Measurements from ENCODE around the gene H19.

The H19 gene

GRCh38 chr11:1982873-1983600 is 14.6 kb downstream of the H19 start:
- Histone ChIP-seq H3K4me3 (ENCODE audit: low read length) (no peak overlapping the region), H3K36me3 (ENCODE audit: insufficient read depth, low read depth, low read length) (no peaks in the 10 kb centered on the region), H3K4me1 (ENCODE audit: insufficient read depth, low read length) (no peaks in the 10 kb centered on the region), H3K27me3 (ENCODE audit: insufficient read depth, low read length) (no peaks in the 10 kb centered on the region), H3K9ac (ENCODE audit: low read depth, low read length) (no peak overlapping the region), H3K9me3 (ENCODE audit: insufficient read depth, low read depth, low read length) (no peaks in the 10 kb centered on the region), H3K27ac (ENCODE audit: low read length) (no peak overlapping the region)

- Histone ChIP-seq H3K9ac (ENCODE audit: low read depth, low read length) (no peak overlapping the region), H3K27me3 (ENCODE audit: insufficient read depth, low read length) (no peaks in the 10 kb centered on the region), H3K9me3 (ENCODE audit: insufficient read depth, low read depth, low read length) (no peaks in the 10 kb centered on the region), H3K27ac (ENCODE audit: low read length) (no peak overlapping the region), H3K4me1 (ENCODE audit: insufficient read depth, low read length) (no peaks in the 10 kb centered on the region), H3K4me3 (ENCODE audit: low read length) (no peak overlapping the region), H3K36me3 (ENCODE audit: insufficient read depth, low read depth, low read length) (no peaks in the 10 kb centered on the region)
These were observed 18.0 kb downstream of the H19 start for GRCh38 chr11:1979607-1980006.

DNA sequence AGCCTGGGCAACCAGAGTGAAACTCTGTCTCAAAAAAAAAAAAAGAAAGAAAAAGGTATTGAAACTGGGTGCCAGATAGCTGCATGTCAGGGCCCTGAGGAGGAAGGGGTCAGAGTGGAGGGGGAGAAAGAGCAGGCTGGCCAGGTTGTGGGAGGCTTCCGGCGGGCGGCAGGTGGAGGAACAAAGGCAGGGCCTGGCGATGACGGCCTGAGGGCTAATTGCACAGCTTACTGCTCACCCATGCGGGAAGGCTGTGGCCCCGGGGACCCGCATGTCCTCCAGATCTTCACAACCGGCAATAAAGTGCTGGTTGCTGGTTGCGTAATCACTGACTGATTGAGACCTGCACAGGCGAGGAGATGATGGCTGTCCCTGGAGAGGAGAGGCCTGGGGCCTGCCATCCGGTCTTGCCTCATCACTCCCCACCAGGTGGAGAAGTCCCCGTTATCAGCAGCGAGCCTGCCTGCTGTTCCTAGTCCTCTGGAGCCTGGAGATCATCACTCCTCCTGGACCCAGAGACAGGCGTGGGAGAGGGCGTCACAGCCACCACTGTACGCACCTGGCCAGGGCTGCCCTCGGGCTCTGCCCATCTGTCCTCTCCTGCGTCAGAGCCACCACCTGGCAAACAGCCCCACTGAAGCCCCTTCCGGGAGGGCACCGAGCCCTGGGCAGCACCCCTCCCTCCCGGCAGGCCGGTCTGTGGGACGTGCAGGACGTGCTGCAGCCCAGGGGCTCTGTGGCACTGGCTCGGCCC is 18.7 kb downstream of the H19 start:
- H3K9me3 ChIP-seq (ENCODE audit: insufficient read depth, low read depth, low read length) = no peaks in the 10 kb centered on the region
- no peak overlapping the region for H3K9ac ChIP-seq (ENCODE audit: low read depth, low read length)
- H3K4me3 ChIP-seq (ENCODE audit: low read length) = no peak overlapping the region
- H3K36me3 ChIP-seq (ENCODE audit: insufficient read depth, low read depth, low read length) = no peaks in the 10 kb centered on the region
- H3K27me3 ChIP-seq (ENCODE audit: insufficient read depth, low read length) = no peaks in the 10 kb centered on the region
- no peak overlapping the region for H3K27ac ChIP-seq (ENCODE audit: low read length)
- no peaks in the 10 kb centered on the region for H3K4me1 ChIP-seq (ENCODE audit: insufficient read depth, low read length)

- Histone ChIP-seq H3K9ac (ENCODE audit: low read depth, low read length) (no peak overlapping the region), H3K9me3 (ENCODE audit: insufficient read depth, low read depth, low read length) (no peaks in the 10 kb centered on the region), H3K36me3 (ENCODE audit: insufficient read depth, low read depth, low read length) (no peaks in the 10 kb centered on the region)
These were observed 22.5 kb downstream of the H19 start for GRCh38 chr11:1975185-1975584.

GRCh38 chr11:1970956-1971355 is 26.7 kb downstream of the H19 start:
- Histone ChIP-seq H3K36me3 (ENCODE audit: insufficient read depth, low read depth, low read length) (no peaks in the 10 kb centered on the region), H3K9ac (ENCODE audit: low read depth, low read length) (no peak overlapping the region), H3K27ac (ENCODE audit: low read length) (no peak overlapping the region), H3K4me1 (ENCODE audit: insufficient read depth, low read length) (no peaks in the 10 kb centered on the region), H3K9me3 (ENCODE audit: insufficient read depth, low read depth, low read length) (no peaks in the 10 kb centered on the region), H3K4me3 (ENCODE audit: low read length) (no peak overlapping the region), H3K27me3 (ENCODE audit: insufficient read depth, low read length) (no peaks in the 10 kb centered on the region)

More at GRCh38 chr11:1975185-1975584, 22.5 kb downstream of the H19 start:
- H3K27me3 ChIP-seq (ENCODE audit: insufficient read depth, low read length) = no peaks in the 10 kb centered on the region
- no peak overlapping the region for H3K27ac ChIP-seq (ENCODE audit: low read length)
- H3K4me1 ChIP-seq (ENCODE audit: insufficient read depth, low read length) = no peaks in the 10 kb centered on the region
- H3K4me3 ChIP-seq (ENCODE audit: low read length) = no peak overlapping the region

- Histone ChIP-seq H3K9ac (ENCODE audit: low read depth, low read length) (no peak overlapping the region), H3K4me3 (ENCODE audit: low read length) (no peak overlapping the region), H3K4me1 (ENCODE audit: insufficient read depth, low read length) (no peaks in the 10 kb centered on the region), H3K27ac (ENCODE audit: low read length) (no peak overlapping the region), H3K27me3 (ENCODE audit: insufficient read depth, low read length) (no peaks in the 10 kb centered on the region), H3K9me3 (ENCODE audit: insufficient read depth, low read depth, low read length) (no peaks in the 10 kb centered on the region), H3K36me3 (ENCODE audit: insufficient read depth, low read depth, low read length) (no peaks in the 10 kb centered on the region)
These were observed 27.9 kb downstream of the H19 start for GRCh38 chr11:1969776-1970175.

DNA sequence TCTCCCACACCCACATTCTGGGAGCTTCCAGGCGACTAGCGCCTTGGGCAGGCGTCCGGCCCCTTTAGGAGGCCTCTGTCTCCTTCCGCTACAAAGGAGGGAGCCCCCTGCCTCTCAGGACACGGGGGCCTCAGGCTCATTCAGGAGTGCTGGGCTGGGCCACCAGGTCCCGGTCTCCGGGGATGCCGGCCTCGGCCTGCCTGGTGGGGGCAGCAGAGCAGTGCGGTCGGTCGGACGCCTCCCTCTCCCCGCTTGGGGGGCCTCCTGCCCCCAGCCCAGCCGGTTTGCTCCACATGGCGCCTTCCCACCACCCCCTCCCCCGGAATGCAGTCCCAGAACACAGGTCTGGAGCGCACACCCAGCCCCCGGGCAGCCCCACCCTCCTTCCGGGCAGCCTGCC is 28.6 kb downstream of the H19 start:
- Histone ChIP-seq H3K27ac (ENCODE audit: low read length) (no peak overlapping the region), H3K27me3 (ENCODE audit: insufficient read depth, low read length) (no peaks in the 10 kb centered on the region), H3K4me1 (ENCODE audit: insufficient read depth, low read length) (no peaks in the 10 kb centered on the region), H3K9ac (ENCODE audit: low read depth, low read length) (no peak overlapping the region), H3K9me3 (ENCODE audit: insufficient read depth, low read depth, low read length) (no peaks in the 10 kb centered on the region), H3K4me3 (ENCODE audit: low read length) (no peak overlapping the region), H3K36me3 (ENCODE audit: insufficient read depth, low read depth, low read length) (no peaks in the 10 kb centered on the region)

DNA sequence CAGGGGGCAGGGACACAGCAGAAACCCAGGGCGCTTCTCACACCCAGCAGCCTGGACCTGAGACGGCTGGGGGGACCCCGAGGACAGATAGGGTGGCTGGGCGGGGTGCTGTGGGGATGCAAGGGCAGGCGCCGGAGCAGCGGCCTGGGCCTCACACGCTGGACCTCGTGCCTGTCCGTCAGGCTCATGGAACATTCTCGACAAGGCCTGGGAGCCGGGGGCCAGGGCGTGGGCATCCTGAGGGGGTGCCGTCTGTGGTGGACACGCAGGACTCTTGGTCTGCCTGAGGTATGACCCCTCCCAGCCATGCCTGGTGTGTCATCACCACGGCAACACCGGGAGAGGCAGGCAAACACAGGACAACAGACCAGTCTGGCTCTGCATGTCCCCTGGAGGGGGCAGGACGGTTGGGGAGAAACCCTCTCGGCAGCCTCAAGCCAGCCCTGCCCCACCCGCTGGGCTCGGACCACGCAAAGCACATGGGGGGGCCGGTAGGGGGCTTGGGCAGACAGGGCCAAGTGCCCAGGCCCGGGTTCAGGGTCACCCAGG is 29.1 kb downstream of the H19 start:
- Histone ChIP-seq H3K27me3 (ENCODE audit: insufficient read depth, low read length) (no peaks in the 10 kb centered on the region), H3K9ac (ENCODE audit: low read depth, low read length) (no peak overlapping the region), H3K4me3 (ENCODE audit: low read length) (no peak overlapping the region), H3K9me3 (ENCODE audit: insufficient read depth, low read depth, low read length) (no peaks in the 10 kb centered on the region), H3K4me1 (ENCODE audit: insufficient read depth, low read length) (no peaks in the 10 kb centered on the region), H3K27ac (ENCODE audit: low read length) (no peak overlapping the region), H3K36me3 (ENCODE audit: insufficient read depth, low read depth, low read length) (no peaks in the 10 kb centered on the region)

DNA sequence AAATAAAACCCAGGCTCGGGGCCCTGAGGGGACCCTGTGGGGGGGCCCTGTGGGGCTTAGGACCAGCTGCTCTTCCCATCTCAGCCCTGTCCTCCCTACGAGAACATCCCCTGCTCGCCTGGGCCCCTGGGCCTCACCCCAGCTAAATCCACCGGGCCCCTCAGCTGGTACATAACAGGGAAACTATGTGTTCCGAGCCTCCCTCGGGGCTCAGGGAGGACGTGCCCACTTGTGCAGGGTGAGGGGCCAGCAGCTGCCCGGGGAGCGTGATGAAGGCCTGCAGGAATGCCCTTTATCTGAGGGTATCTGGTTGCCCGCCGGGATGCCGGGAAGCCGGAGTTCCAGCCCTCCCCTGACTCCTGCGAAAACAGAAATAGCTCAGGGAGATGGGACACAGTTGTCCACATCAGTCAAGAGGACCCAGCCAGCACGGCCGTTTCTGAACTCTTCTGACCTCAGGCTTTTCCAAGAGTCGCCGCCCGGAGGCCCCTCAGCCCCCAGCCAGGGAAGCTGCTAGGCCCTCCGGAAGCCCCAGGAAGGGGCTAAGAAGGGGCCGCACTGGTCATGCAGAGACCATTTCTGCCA is 29.9 kb downstream of the H19 start:
- Histone ChIP-seq H3K27me3 (ENCODE audit: insufficient read depth, low read length) (no peaks in the 10 kb centered on the region), H3K9me3 (ENCODE audit: insufficient read depth, low read depth, low read length) (no peaks in the 10 kb centered on the region), H3K27ac (ENCODE audit: low read length) (no peak overlapping the region), H3K36me3 (ENCODE audit: insufficient read depth, low read depth, low read length) (no peaks in the 10 kb centered on the region), H3K9ac (ENCODE audit: low read depth, low read length) (no peak overlapping the region), H3K4me1 (ENCODE audit: insufficient read depth, low read length) (no peaks in the 10 kb centered on the region), H3K4me3 (ENCODE audit: low read length) (no peak overlapping the region)

- H3K9me3 ChIP-seq (ENCODE audit: insufficient read depth, low read depth, low read length) = no peaks in the 10 kb centered on the region
- H3K27ac ChIP-seq (ENCODE audit: low read length) = no peak overlapping the region
These were observed 31.1 kb downstream of the H19 start for GRCh38 chr11:1966531-1966930.

GRCh38 chr11:1964955-1965354 is 32.7 kb downstream of the H19 start:
- H3K27ac ChIP-seq (ENCODE audit: low read length) = no peak overlapping the region
- no peaks in the 10 kb centered on the region for H3K27me3 ChIP-seq (ENCODE audit: insufficient read depth, low read length)
- H3K9me3 ChIP-seq (ENCODE audit: insufficient read depth, low read depth, low read length) = no peaks in the 10 kb centered on the region
- H3K36me3 ChIP-seq (ENCODE audit: insufficient read depth, low read depth, low read length) = no peaks in the 10 kb centered on the region
- no peak overlapping the region for H3K9ac ChIP-seq (ENCODE audit: low read depth, low read length)
- no peaks in the 10 kb centered on the region for H3K4me1 ChIP-seq (ENCODE audit: insufficient read depth, low read length)
- H3K4me3 ChIP-seq (ENCODE audit: low read length) = no peak overlapping the region

More at GRCh38 chr11:1966531-1966930, 31.1 kb downstream of the H19 start:
- H3K4me1 ChIP-seq (ENCODE audit: insufficient read depth, low read length) = no peaks in the 10 kb centered on the region
- H3K27me3 ChIP-seq (ENCODE audit: insufficient read depth, low read length) = no peaks in the 10 kb centered on the region
- no peaks in the 10 kb centered on the region for H3K36me3 ChIP-seq (ENCODE audit: insufficient read depth, low read depth, low read length)
- H3K9ac ChIP-seq (ENCODE audit: low read depth, low read length) = no peak overlapping the region
- no peak overlapping the region for H3K4me3 ChIP-seq (ENCODE audit: low read length)
